Cardiac muscle cell (in vitro differentiated cells and primary cell): ENCODE measurements around the gene RETREG2. TPM values are rescaled to one million over a fixed set of nuclear protein-coding genes. Genes with fewer than 3 reads are reported as not detected.

ENCODE experiments used
- DNase-seq, 2 donors: peaks; one replicate each; pipeline versions ENCODE4 v3.0.0 to v3.0.0-alpha.2; 2010 to 2017; ENCODE audit warnings: low read depth in 1 of 2, low spot score in 1 of 2
- H3K27ac ChIP-seq: fragments of 200-600 bp; sonication (generic); 2 replicates; pipeline ENCODE4 v1.5.1; 2016
- H3K27me3 ChIP-seq: fragments of 200-600 bp; sonication (generic); 2 replicates; pipeline ENCODE4 v1.6.0; 2016; ENCODE audit warnings: control low read depth
- H3K36me3 ChIP-seq: fragments of 200-600 bp; sonication (generic); 2 replicates; pipeline ENCODE4 v1.5.1; 2016; ENCODE audit warnings: control low read depth
- H3K4me1 ChIP-seq: fragments of 200-600 bp; sonication (generic); 2 replicates; pipeline ENCODE4 v1.8.1; 2017; ENCODE audit warnings: low read depth, mild to moderate bottlenecking, mixed run types
- H3K4me3 ChIP-seq: fragments of 200-600 bp; sonication (generic); 2 replicates; pipeline ENCODE4 v1.5.1; 2016; ENCODE audit warnings: mild to moderate bottlenecking
- H3K9me3 ChIP-seq: fragments of 200-600 bp; sonication (generic); 2 replicates; pipeline ENCODE4 v1.5.1; 2017; ENCODE audit warnings: low read depth, mild to moderate bottlenecking, control low read depth
- polyA plus RNA-seq: library from polyadenylated mRNA; unstranded; fragments of >200 nt; fragmentation: Nextera tagmentation; extraction: Ambion mirVana; gene quantifications from 2 replicates; pipeline ENCODE4 v1.2.1, GENCODE V29; 2016
- total RNA-seq: library from RNA; depleted of rRNA; stranded (reverse); fragments of >200 nt; gene quantifications from 2 replicates; pipeline ENCODE4 v1.2.3, GENCODE V29; 2016
- TF ChIP-seq, protein P1 (sequence below): IDR thresholded peaks from 2 replicates; pipeline ENCODE4 v1.5.1; 2012; ENCODE audit warnings: low read depth, mild to moderate bottlenecking, low read length

The RETREG2 gene, protein sequence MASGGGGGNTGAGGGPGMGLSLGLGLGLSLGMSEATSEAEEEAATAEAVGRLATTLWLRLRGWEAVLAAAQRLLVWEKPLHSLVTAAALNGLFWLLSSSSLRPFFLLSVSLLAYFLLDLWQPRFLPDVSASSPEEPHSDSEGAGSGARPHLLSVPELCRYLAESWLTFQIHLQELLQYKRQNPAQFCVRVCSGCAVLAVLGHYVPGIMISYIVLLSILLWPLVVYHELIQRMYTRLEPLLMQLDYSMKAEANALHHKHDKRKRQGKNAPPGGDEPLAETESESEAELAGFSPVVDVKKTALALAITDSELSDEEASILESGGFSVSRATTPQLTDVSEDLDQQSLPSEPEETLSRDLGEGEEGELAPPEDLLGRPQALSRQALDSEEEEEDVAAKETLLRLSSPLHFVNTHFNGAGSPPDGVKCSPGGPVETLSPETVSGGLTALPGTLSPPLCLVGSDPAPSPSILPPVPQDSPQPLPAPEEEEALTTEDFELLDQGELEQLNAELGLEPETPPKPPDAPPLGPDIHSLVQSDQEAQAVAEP
- total RNA-seq (72.0 and 74.0 TPM in 2 replicates), polyA plus RNA-seq (77.6 and 101 TPM in 2 replicates)

DNA sequence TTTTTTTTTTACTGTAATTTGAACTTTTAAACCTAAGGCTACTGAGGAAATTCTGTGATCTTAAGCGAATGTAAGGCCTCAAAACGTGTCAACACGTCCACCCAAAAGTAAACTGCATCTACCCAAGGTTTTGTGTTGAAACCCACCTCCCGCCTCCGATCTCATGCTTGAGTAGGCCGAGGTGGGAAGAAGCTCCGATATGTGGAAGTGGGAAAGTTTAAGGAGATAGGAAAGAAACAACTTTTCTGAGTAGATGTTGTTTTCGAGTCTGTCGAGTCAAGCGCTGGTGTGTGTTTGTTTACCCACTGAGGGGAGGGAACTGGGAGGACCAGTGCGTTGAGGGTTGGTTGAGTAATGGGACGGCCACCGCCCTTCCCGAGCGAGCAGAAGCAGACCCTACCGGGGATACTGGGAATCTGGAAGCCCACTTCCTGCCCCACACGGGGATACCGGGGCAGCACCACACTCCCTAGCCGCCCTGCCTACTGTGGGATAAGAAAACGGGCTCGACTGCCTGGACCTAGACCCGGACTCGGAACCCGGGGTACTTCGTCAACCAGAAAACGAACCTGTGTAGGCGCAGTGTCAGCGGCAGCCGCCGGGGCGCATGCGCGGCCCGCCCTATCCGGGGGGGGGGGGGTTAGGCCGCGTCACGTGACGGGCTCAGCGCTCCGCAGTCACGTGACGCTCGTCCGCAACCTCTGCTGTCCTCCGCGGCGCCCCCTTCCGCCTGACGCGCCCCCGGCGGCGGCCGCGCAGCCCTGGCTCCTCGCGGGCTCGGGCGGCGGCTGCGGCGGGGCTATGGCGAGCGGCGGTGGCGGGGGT, at the start of gene RETREG2:
TSS of gene RETREG2 (plus strand) at position 724 of the 825 bp plus-strand sequence. CDS start at position 802, 78 bp downstream.
- H3K36me3 ChIP-seq = peaks cover 28% of the 10 kb centered on the region
- peak; percentile 94 for DNase-seq
- H3K27ac ChIP-seq = peak within 1 kb of the TSS; percentile 93
- H3K27me3 ChIP-seq = no peaks in the 10 kb centered on the region
- no peaks in the 10 kb centered on the region for H3K9me3 ChIP-seq
- peaks cover 4% of the 10 kb centered on the region for H3K4me1 ChIP-seq
- TF ChIP-seq, protein P1, sequence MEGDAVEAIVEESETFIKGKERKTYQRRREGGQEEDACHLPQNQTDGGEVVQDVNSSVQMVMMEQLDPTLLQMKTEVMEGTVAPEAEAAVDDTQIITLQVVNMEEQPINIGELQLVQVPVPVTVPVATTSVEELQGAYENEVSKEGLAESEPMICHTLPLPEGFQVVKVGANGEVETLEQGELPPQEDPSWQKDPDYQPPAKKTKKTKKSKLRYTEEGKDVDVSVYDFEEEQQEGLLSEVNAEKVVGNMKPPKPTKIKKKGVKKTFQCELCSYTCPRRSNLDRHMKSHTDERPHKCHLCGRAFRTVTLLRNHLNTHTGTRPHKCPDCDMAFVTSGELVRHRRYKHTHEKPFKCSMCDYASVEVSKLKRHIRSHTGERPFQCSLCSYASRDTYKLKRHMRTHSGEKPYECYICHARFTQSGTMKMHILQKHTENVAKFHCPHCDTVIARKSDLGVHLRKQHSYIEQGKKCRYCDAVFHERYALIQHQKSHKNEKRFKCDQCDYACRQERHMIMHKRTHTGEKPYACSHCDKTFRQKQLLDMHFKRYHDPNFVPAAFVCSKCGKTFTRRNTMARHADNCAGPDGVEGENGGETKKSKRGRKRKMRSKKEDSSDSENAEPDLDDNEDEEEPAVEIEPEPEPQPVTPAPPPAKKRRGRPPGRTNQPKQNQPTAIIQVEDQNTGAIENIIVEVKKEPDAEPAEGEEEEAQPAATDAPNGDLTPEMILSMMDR = peak; percentile 23
- H3K4me3 ChIP-seq = peak within 1 kb of the TSS; percentile 49

DNA sequence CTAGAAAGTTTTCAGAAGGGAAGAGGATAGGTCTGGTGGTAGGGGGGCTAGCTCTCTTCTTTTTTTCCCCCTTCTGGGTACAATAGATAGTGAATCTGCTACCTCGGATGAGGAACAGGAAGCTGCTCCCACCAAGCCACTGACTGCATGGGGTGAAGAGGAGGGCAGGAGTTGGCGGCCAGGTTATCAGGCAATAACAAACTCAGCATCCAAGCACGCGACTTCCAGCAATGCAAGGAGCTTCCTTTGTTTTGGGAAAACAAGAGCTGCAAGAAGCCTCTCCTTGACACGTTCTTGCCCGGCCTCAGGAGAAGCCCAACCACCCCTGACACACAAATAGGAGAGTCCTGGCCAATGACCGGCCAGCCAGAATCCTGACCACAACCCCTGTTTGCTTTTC, 49.7 kb upstream of the RETREG2 start:
- Histone ChIP-seq H3K9me3 (no peaks in the 10 kb centered on the region), H3K27ac (no peak overlapping the region), H3K4me3 (no peak overlapping the region), H3K27me3 (no peaks in the 10 kb centered on the region), H3K36me3 (no peaks in the 10 kb centered on the region), H3K4me1 (peaks cover 19% of the 10 kb centered on the region)
- TF ChIP-seq, protein P1 = no peak
- DNase-seq = peak in 1 of 2 donors; percentile 31

DNA sequence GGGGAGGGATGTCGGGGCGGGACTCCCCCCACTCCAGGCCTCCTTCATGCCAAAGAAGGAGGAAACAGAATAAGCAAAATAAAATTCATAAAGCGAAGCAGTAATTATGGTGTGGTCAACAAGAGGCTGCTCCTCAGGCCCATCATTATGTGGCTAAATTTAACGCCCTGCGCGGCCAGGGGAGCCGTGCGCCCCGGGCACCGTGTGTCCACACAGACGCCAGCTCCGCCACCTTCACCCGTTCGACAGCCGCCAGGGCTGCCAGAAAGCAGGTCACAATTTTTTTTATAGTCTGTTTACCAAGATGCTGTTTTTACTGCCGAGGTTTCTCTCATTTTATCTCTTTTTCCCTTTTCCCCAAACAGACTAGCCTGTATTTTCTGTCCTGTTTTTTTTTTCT, 48.5 kb upstream of the RETREG2 start:
- DNase-seq = no peak
- TF ChIP-seq, protein P1 = no peak
- Histone ChIP-seq H3K4me3 (no peak overlapping the region), H3K4me1 (peaks cover 7% of the 10 kb centered on the region), H3K27ac (no peak overlapping the region), H3K36me3 (no peaks in the 10 kb centered on the region), H3K9me3 (no peaks in the 10 kb centered on the region), H3K27me3 (no peaks in the 10 kb centered on the region)

DNA sequence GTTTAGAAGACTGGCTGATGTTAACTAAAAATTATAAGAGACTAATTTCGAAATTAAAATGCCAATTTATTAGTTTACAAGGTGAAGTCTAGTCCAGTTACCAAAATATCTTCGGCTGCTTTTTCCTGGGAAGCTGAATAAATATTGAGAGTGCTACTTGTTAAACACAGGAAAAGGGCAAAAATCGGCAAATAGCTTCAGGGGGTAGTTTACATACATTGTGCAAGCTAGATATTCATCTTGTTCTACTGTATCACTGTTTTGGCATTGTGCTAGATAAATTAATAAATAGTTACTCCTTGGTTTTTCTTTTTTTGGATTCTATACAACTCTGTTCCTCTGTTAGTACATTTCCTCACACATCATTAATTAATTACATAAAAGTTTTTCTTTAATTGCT, 46.7 kb upstream of the RETREG2 start:
- Histone ChIP-seq H3K27me3 (no peaks in the 10 kb centered on the region), H3K27ac (no peak overlapping the region), H3K36me3 (no peaks in the 10 kb centered on the region), H3K9me3 (no peaks in the 10 kb centered on the region), H3K4me1 (no peaks in the 10 kb centered on the region), H3K4me3 (no peak overlapping the region)
- TF ChIP-seq, protein P1 = no peak
- no peak for DNase-seq

DNA sequence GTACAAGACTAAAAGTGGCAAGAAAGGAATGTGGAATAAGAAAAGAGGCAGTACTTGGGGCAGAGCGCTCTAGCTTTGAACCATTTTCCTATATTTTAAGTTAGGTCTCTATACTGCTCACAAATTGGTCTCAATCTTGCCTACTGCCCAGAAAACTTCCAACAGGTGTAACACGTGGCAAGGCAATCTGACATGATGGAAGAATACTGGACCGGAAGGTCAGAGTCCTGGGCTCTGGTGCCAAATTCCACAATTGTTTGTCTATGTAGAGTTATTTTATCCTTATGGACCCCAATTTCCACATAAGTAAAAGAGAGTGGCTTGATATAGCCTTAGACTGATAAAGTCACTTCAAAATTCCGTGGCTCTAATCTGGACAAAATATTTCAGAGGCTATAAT, 46.3 kb upstream of the RETREG2 start:
- Histone ChIP-seq H3K9me3 (no peaks in the 10 kb centered on the region), H3K27me3 (no peaks in the 10 kb centered on the region), H3K4me1 (no peaks in the 10 kb centered on the region), H3K36me3 (no peaks in the 10 kb centered on the region), H3K4me3 (no peak overlapping the region), H3K27ac (no peak overlapping the region)
- TF ChIP-seq, protein P1 = no peak
- no peak for DNase-seq
